MCF 10A (cell line): ENCODE results near the gene SAPCD1. TPM values are rescaled to one million over a fixed set of nuclear protein-coding genes. Genes with fewer than 3 reads are reported as not detected.
"Not testable (repeated sequence)": the region's sequence is repeated elsewhere in the genome, so short reads cannot be mapped to it uniquely, and the experiment has no call there.

ENCODE experiments used
- BruUV-seq: library from RNA; stranded (reverse); fragments of 400-500 nt; replicated peaks from 2 replicates; lab custom pipeline; 2021; lab: Mats Ljungman, UMichigan
- CTCF ChIA-PET: fragments of 300-600 bp; sonication (Branson Sonifier 250); formaldehyde crosslinking; extraction: SDS; loops from one replicate; lab custom pipeline; 2021; ENCODE audit warnings: antibody characterized with exemption, inconsistent platforms; lab: Yijun Ruan, JAX
- POLR2A ChIA-PET: fragments of 300-600, 350-650 bp; sonication (Branson Sonifier 250); formaldehyde crosslinking; extraction: SDS; loops from one replicate; lab custom pipeline; 2020; ENCODE audit warnings: antibody characterized with exemption, inconsistent platforms; lab: Yijun Ruan, JAX
- DNase-seq: peaks from one replicate; pipeline ENCODE4 v3.0.0-alpha.2; 2018; ENCODE audit not compliant: unreplicated experiment
- H3K27ac Mint-ChIP-seq: one replicate; pipeline ENCODE4 v1.8.0; 2022; ENCODE audit warnings: mild to moderate bottlenecking, low read depth, mixed read lengths; ENCODE audit not compliant: unreplicated experiment
- H3K27me3 Mint-ChIP-seq: one replicate; pipeline ENCODE4 v1.8.0; 2022; ENCODE audit warnings: mixed read lengths; ENCODE audit not compliant: insufficient read depth, unreplicated experiment
- H3K36me3 Mint-ChIP-seq: one replicate; pipeline ENCODE4 v1.8.0; 2022; ENCODE audit warnings: mild to moderate bottlenecking, moderate library complexity, mixed read lengths; ENCODE audit not compliant: insufficient read depth, unreplicated experiment
- H3K4me1 Mint-ChIP-seq: one replicate; pipeline ENCODE4 v1.8.0; 2022; ENCODE audit warnings: mixed read lengths; ENCODE audit not compliant: insufficient read depth, unreplicated experiment
- H3K4me3 Mint-ChIP-seq: one replicate; pipeline ENCODE4 v1.8.0; 2022; ENCODE audit warnings: mild to moderate bottlenecking, moderate library complexity, mixed read lengths; ENCODE audit not compliant: unreplicated experiment
- H3K9me3 Mint-ChIP-seq: one replicate; pipeline ENCODE4 v1.8.0; 2022; ENCODE audit warnings: mixed read lengths; ENCODE audit not compliant: unreplicated experiment
- CTCF ChIP-seq: fragments of 200-600 bp; IDR thresholded peaks from one replicate; pipeline ENCODE4 v1.8.0; 2022; ENCODE audit warnings: antibody characterized with exemption, mild to moderate bottlenecking; ENCODE audit not compliant: unreplicated experiment
- intact Hi-C: fragments of 100-400 bp; cut with micrococcal nuclease; formaldehyde crosslinking; loops from 2 replicates; pipeline ENCODE4 v1.14.1; 2022
- total RNA-seq: library from RNA; stranded (reverse); gene quantifications from 2 replicates; pipeline ENCODE4 v1.2.3, GENCODE V29; 2022

Gene SAPCD1
- total RNA-seq, 1 experiment from 2014 or later: 5.1 TPM

- no TSS peak for BruUV-seq
- H3K9me3 Mint-ChIP-seq: no peaks in the 10 kb centered on the region
- peak within 1 kb of the TSS; percentile 82 for H3K4me3 Mint-ChIP-seq
- TF ChIP-seq CTCF: peak; percentile 27
- ChIA-PET CTCF (interaction anchor here (0.7 to 3.1 kb wide), 12 partner anchors 8 to 94 kb away, joined by 3 to 22 read pairs (median 4); partner anchors contain the start of genes HSPA1A, HSPA1B, HSPA1L and VARS1), POLR2A (interaction anchor here (0.6 to 4.3 kb wide), 35 partner anchors 8 to 384 kb away, joined by 3 to 69 read pairs (median 5); partner anchors contain the start of genes ABHD16A, BAG6, C6orf47 and CLIC1)
- no peaks in the 10 kb centered on the region for H3K27me3 Mint-ChIP-seq
- H3K36me3 Mint-ChIP-seq: peaks cover 19% of the 10 kb centered on the region
- peaks cover 6% of the 10 kb centered on the region for H3K4me1 Mint-ChIP-seq
- peak within 1 kb of the TSS; percentile 84 for H3K27ac Mint-ChIP-seq
- DNase-seq: peak; percentile 98
- intact Hi-C loops: no loop called here
Observed at GRCh38 chr6:31806470-31807272, 44.2 kb downstream of the SAPCD1 start, which contains the start of gene LSM2. Gene LSM2 (minus strand): TSS chr6:31806966. CDS start chr6:31806757, 209 bp downstream.

- H3K4me3 Mint-ChIP-seq, H3K9me3 Mint-ChIP-seq, BruUV-seq, H3K4me1 Mint-ChIP-seq, H3K27ac Mint-ChIP-seq, H3K27me3 Mint-ChIP-seq, DNase-seq, intact Hi-C loops, H3K36me3 Mint-ChIP-seq: not testable (repeated sequence)
- ChIA-PET CTCF (interaction anchor here (0.6 to 1.2 kb wide), 3 partner anchors 10 to 22 kb away, joined by 3 to 4 read pairs (median 4); no protein-coding TSS in a partner anchor), POLR2A (interaction anchor here (0.9 to 4.3 kb wide), 4 partner anchors 14 to 22 kb away, joined by 3 to 69 read pairs (median 18); partner anchors contain the start of genes HSPA1B and VARS1)
Observed at GRCh38 chr6:31808599-31808998, 46.1 kb downstream of the SAPCD1 start.

GRCh38 chr6:31811645-31812044 is 49.2 kb downstream of the SAPCD1 start:
- Mint-ChIP-seq H3K27me3 (no peaks in the 10 kb centered on the region), H3K4me1 (peaks cover 6% of the 10 kb centered on the region), H3K9me3 (no peaks in the 10 kb centered on the region), H3K36me3 (peaks cover 8% of the 10 kb centered on the region), H3K27ac (no peak overlapping the region), H3K4me3 (no peak overlapping the region)
- BruUV-seq: no TSS peak
- DNase-seq: no peak
- intact Hi-C loops: no loop called here
- CTCF ChIA-PET: interaction anchor here (0.8 kb wide), 1 partner anchor 20 kb away, joined by 3 read pairs; no protein-coding TSS in a partner anchor
- no peak for TF ChIP-seq CTCF
- POLR2A ChIA-PET: interaction anchor here (6.4 kb wide), 1 partner anchor 13 kb away, joined by 192 read pairs; the partner anchor contains the start of gene HSPA1B

- no TSS peak for BruUV-seq
- CTCF ChIA-PET: interaction anchor here (1.0 to 1.6 kb wide), 5 partner anchors 17 to 77 kb away, joined by 5 to 8 read pairs (median 6); partner anchors contain the start of gene CLIC1
- POLR2A ChIA-PET: interaction anchor here (1.1 to 6.4 kb wide), 9 partner anchors 7 to 267 kb away, joined by 3 to 192 read pairs (median 47); partner anchors contain the start of genes ATP6V1G2, CLIC1, HSPA1B and LSM2
- Mint-ChIP-seq H3K36me3 (peaks cover 8% of the 10 kb centered on the region), H3K27ac (peak overlapping the region; percentile 97), H3K27me3 (no peaks in the 10 kb centered on the region), H3K9me3 (no peaks in the 10 kb centered on the region), H3K4me3 (peak overlapping the region; percentile 89), H3K4me1 (peaks cover 5% of the 10 kb centered on the region)
- no peak for TF ChIP-seq CTCF
- no peak for DNase-seq
- intact Hi-C loops: no loop called here
Observed at GRCh38 chr6:31813465-31813849, 51.0 kb downstream of the SAPCD1 start.

Other genes starting within 250 kb of the SAPCD1 start
- not detected in 2 replicates for gene MCCD1, start 233.7 kb upstream of the SAPCD1 start, total RNA-seq
- 551 and 565 TPM in 2 replicates for gene DDX39B, start 220.7 kb upstream of the SAPCD1 start, total RNA-seq
- gene ATP6V1G2, start 216.0 kb upstream of the SAPCD1 start, total RNA-seq: 1.2 and 2.4 TPM in 2 replicates
- 25.2 and 30.3 TPM in 2 replicates for gene NFKBIL1, start 215.0 kb upstream of the SAPCD1 start, total RNA-seq
- not detected in 2 replicates for gene LTA, start 190.4 kb upstream of the SAPCD1 start, total RNA-seq
- not detected in 2 replicates for gene TNF, start 187.1 kb upstream of the SAPCD1 start, total RNA-seq
- gene LTB, start 180.2 kb upstream of the SAPCD1 start, total RNA-seq: 0.37 TPM in 1 of 2 replicates, not detected in the other
- not detected in 2 replicates for gene LST1, start 176.4 kb upstream of the SAPCD1 start, total RNA-seq
- not detected in 2 replicates for gene NCR3, start 169.7 kb upstream of the SAPCD1 start, total RNA-seq
- gene AIF1, start 147.4 kb upstream of the SAPCD1 start, total RNA-seq: not detected in 2 replicates
- gene PRRC2A, start 141.9 kb upstream of the SAPCD1 start, total RNA-seq: 247 and 266 TPM in 2 replicates
- 290 and 291 TPM in 2 replicates for gene BAG6, start 110.0 kb upstream of the SAPCD1 start, total RNA-seq
- 5.0 and 5.2 TPM in 2 replicates for gene APOM, start 106.8 kb upstream of the SAPCD1 start, total RNA-seq
- gene C6orf47, start 101.9 kb upstream of the SAPCD1 start, total RNA-seq: 15.5 and 16.6 TPM in 2 replicates
- 13.0 and 13.6 TPM in 2 replicates for gene GPANK1, start 97.7 kb upstream of the SAPCD1 start, total RNA-seq
- gene CSNK2B, start 96.6 kb upstream of the SAPCD1 start, total RNA-seq: 197 and 209 TPM in 2 replicates
- 14.4 and 16.0 TPM in 2 replicates for gene LY6G5B, start 92.7 kb upstream of the SAPCD1 start, total RNA-seq
- 0.64 and 1.4 TPM in 2 replicates for gene LY6G5C, start 81.6 kb upstream of the SAPCD1 start, total RNA-seq
- 32.1 and 42.7 TPM in 2 replicates for gene ABHD16A, start 59.3 kb upstream of the SAPCD1 start, total RNA-seq
- gene LY6G6F, start 55.8 kb upstream of the SAPCD1 start, total RNA-seq: not detected in 2 replicates
- not detected in 2 replicates for gene LY6G6D, start 47.3 kb upstream of the SAPCD1 start, total RNA-seq
- gene LY6G6C, start 40.9 kb upstream of the SAPCD1 start, total RNA-seq: 0.32 TPM in 1 of 2 replicates, not detected in the other
- not detected in 2 replicates for gene MPIG6B, start 39.3 kb upstream of the SAPCD1 start, total RNA-seq
- 8.5 and 13.5 TPM in 2 replicates for gene DDAH2, start 33.4 kb upstream of the SAPCD1 start, total RNA-seq
- 511 and 632 TPM in 2 replicates for gene CLIC1, start 26.1 kb upstream of the SAPCD1 start, total RNA-seq
- 36.6 and 43.1 TPM in 2 replicates for gene MSH5, start 22.7 kb upstream of the SAPCD1 start, total RNA-seq
- 2.0 and 3.1 TPM in 2 replicates for gene VWA7, start 14.7 kb downstream of the SAPCD1 start, total RNA-seq
- 133 and 200 TPM in 2 replicates for gene VARS1, start 33.1 kb downstream of the SAPCD1 start, total RNA-seq
- 36.9 and 47.4 TPM in 2 replicates for gene LSM2, start 44.3 kb downstream of the SAPCD1 start, total RNA-seq
- gene HSPA1L, start 52.6 kb downstream of the SAPCD1 start, total RNA-seq: 0.35 and 0.79 TPM in 2 replicates
- 20.3 and 34.0 TPM in 2 replicates for gene HSPA1A, start 52.9 kb downstream of the SAPCD1 start, total RNA-seq
- 29.8 and 51.6 TPM in 2 replicates for gene HSPA1B, start 65.1 kb downstream of the SAPCD1 start, total RNA-seq
- 19.7 and 43.8 TPM in 2 replicates for gene NEU1, start 100.2 kb downstream of the SAPCD1 start, total RNA-seq
- not detected in 2 replicates for gene SLC44A4, start 116.3 kb downstream of the SAPCD1 start, total RNA-seq
- 20.2 and 21.8 TPM in 2 replicates for gene EHMT2, start 135.0 kb downstream of the SAPCD1 start, total RNA-seq
- gene ZBTB12, start 139.4 kb downstream of the SAPCD1 start, total RNA-seq: 3.6 and 4.0 TPM in 2 replicates
- gene C2, start 165.1 kb downstream of the SAPCD1 start, total RNA-seq: not detected in 2 replicates
- 24.5 and 24.6 TPM in 2 replicates for gene CFB, start 183.4 kb downstream of the SAPCD1 start, total RNA-seq
- 90.7 and 113 TPM in 2 replicates for gene NELFE, start 196.3 kb downstream of the SAPCD1 start, total RNA-seq
- 53.1 and 66.2 TPM in 2 replicates for gene SKIC2, start 196.5 kb downstream of the SAPCD1 start, total RNA-seq
- 39.1 and 41.4 TPM in 2 replicates for gene DXO, start 209.5 kb downstream of the SAPCD1 start, total RNA-seq
- 7.7 and 16.2 TPM in 2 replicates for gene C4A, start 219.4 kb downstream of the SAPCD1 start, total RNA-seq